IPS-18a (cell line): ENCODE results near the gene SREBF2.
"Not testable (repeated sequence)": the region's sequence is repeated elsewhere in the genome, so short reads cannot be mapped to it uniquely, and the experiment has no call there.

Experiments used
- H3K27ac ChIP-seq: one replicate; pipeline ENCODE4 v1.5.1; 2013; ENCODE audit warnings: low read length
- H3K27me3 ChIP-seq: one replicate; pipeline ENCODE4 v1.6.1; 2013; ENCODE audit warnings: mild to moderate bottlenecking, low read length; ENCODE audit not compliant: control insufficient read depth, insufficient read depth
- H3K36me3 ChIP-seq: one replicate; pipeline ENCODE4 v1.6.1; 2013; ENCODE audit warnings: low read depth, low read length; ENCODE audit not compliant: control insufficient read depth
- H3K4me1 ChIP-seq: one replicate; pipeline ENCODE4 v1.6.1; 2013; ENCODE audit warnings: low read depth, low read length; ENCODE audit not compliant: control insufficient read depth
- H3K4me3 ChIP-seq: one replicate; pipeline ENCODE4 v1.5.1; 2013; ENCODE audit warnings: low read length
- H3K9ac ChIP-seq: one replicate; pipeline ENCODE4 v1.6.1; 2013; ENCODE audit warnings: mild to moderate bottlenecking, low read length, moderate library complexity
- H3K9me3 ChIP-seq: one replicate; pipeline ENCODE4 v1.6.1; 2013; ENCODE audit warnings: low read depth, low read length; ENCODE audit not compliant: control insufficient read depth

SREBF2 gene

GRCh38 chr22:41846268-41846987, 13.5 kb downstream of the SREBF2 start:
- Histone ChIP-seq H3K36me3 (peaks cover 14% of the 10 kb centered on the region), H3K4me3 (no peak overlapping the region), H3K4me1 (peaks cover 33% of the 10 kb centered on the region), H3K27me3 (no peaks in the 10 kb centered on the region), H3K9ac (no peak overlapping the region), H3K27ac (no peak overlapping the region), H3K9me3 (no peaks in the 10 kb centered on the region)

- Histone ChIP-seq H3K27ac (no peak overlapping the region), H3K9me3 (no peaks in the 10 kb centered on the region), H3K4me3 (no peak overlapping the region), H3K9ac (no peak overlapping the region), H3K4me1 (peaks cover 33% of the 10 kb centered on the region), H3K27me3 (no peaks in the 10 kb centered on the region), H3K36me3 (peaks cover 10% of the 10 kb centered on the region)
These were observed 14.4 kb downstream of the SREBF2 start for GRCh38 chr22:41847300-41847699.

DNA sequence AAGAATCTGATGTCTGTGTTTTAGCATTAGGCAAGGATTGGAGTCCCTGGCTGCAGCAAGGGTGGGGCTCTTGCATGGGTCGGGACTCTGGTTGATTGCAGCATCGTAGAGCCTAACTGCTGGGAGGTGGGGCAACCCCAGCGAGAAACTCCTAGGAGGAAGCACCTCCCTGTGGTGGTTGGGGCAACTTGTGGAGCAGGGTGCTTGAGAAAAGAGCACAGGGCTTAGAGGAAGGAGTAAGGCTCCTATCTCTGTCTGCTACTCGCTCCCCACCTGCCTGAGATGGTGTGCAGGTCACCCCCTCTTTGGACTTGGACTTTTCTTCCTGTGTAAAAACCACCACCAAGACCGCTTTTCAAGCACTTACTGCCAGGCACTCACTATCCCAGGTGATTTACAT, 15.6 kb downstream of the SREBF2 start:
- peaks cover 6% of the 10 kb centered on the region for H3K36me3 ChIP-seq

DNA sequence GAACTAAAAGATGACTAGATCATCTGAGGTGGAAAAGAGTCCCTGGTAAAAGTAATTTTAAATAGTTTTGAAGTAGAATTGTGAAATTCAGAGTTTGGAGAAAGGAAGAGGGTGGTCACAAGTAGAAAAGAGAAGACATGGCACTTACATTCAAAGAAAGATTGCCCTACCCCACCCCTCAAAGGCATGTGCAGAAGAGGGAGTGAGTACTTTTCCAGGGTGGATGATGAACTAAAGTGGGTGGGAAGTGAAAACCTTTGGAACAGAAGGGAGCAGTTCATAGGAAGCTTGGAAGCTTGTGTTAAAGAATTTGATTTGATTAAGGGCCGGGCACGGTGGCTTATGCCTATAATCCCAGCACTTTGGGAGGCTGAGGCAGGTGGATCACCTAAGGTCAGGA, 23.6 kb downstream of the SREBF2 start:
- H3K9ac ChIP-seq: no peak overlapping the region
- no peaks in the 10 kb centered on the region for H3K9me3 ChIP-seq
- H3K4me3 ChIP-seq: no peak overlapping the region
- H3K27ac ChIP-seq: no peak overlapping the region
- peaks cover 7% of the 10 kb centered on the region for H3K36me3 ChIP-seq
- H3K4me1 ChIP-seq: peaks cover 2% of the 10 kb centered on the region
- no peaks in the 10 kb centered on the region for H3K27me3 ChIP-seq

More for the DNA sequence above, 15.6 kb downstream of the SREBF2 start:
- peaks cover 33% of the 10 kb centered on the region for H3K4me1 ChIP-seq
- no peak overlapping the region for H3K9ac ChIP-seq
- no peaks in the 10 kb centered on the region for H3K9me3 ChIP-seq
- H3K27me3 ChIP-seq: no peaks in the 10 kb centered on the region
- no peak overlapping the region for H3K27ac ChIP-seq
- H3K4me3 ChIP-seq: no peak overlapping the region

- Histone ChIP-seq H3K9me3 (no peaks in the 10 kb centered on the region), H3K9ac (no peak overlapping the region), H3K27ac (no peak overlapping the region), H3K4me3 (no peak overlapping the region), H3K36me3 (peaks cover 7% of the 10 kb centered on the region), H3K27me3 (no peaks in the 10 kb centered on the region), H3K4me1 (peaks cover 2% of the 10 kb centered on the region)
These were observed 24.4 kb downstream of the SREBF2 start for GRCh38 chr22:41857155-41857859.

- Histone ChIP-seq H3K27ac (no peak overlapping the region), H3K9ac (no peak overlapping the region), H3K4me3 (no peak overlapping the region), H3K9me3 (no peaks in the 10 kb centered on the region), H3K36me3 (peaks cover 7% of the 10 kb centered on the region), H3K4me1 (peaks cover 2% of the 10 kb centered on the region), H3K27me3 (no peaks in the 10 kb centered on the region)
These were observed 24.9 kb downstream of the SREBF2 start for GRCh38 chr22:41857860-41858199.

- Histone ChIP-seq H3K27me3 (no peaks in the 10 kb centered on the region), H3K9me3 (no peaks in the 10 kb centered on the region), H3K4me3 (no peak overlapping the region), H3K4me1 (peaks cover 2% of the 10 kb centered on the region), H3K27ac (no peak overlapping the region), H3K36me3 (peaks cover 15% of the 10 kb centered on the region), H3K9ac (no peak overlapping the region)
These were observed 29.2 kb downstream of the SREBF2 start for GRCh38 chr22:41862160-41862529.

DNA sequence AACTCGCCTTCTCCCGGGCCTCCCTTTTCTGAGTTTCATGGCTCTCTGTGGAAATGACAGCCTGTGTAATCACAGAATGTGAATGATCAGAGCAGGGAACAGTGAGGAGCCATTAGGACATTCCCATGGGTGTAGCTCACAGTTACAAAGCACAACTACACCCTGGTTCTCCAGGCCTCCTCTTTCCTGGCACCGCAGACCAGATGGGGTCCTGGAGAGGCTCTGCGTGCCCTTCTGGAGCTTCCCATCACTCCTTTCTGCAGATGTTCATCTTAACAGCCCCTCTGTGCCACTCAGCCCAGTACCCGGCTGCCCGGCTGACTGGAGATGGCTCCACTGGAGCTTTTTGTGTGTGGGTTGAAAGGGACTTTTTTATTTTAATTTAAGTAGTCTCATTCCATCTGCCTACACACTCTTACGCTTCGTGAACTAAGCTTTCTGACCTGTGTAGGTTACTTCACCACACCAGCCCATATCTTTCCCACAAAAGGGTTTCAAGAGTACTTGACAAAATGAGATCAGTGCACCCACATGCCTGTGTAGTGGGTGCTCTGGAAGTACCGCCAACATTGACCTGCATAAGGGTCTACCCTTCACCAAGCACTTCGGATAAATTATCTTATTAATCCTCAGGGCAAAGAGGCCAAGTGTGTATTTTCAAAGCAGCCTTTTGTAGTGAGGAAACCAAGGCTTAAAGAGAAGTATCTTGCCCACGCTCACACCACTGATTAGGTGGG, 29.8 kb downstream of the SREBF2 start:
- H3K36me3 ChIP-seq: peaks cover 17% of the 10 kb centered on the region
- no peaks in the 10 kb centered on the region for H3K9me3 ChIP-seq
- H3K4me1 ChIP-seq: peaks cover 2% of the 10 kb centered on the region
- no peak overlapping the region for H3K9ac ChIP-seq
- no peaks in the 10 kb centered on the region for H3K27me3 ChIP-seq
- H3K4me3 ChIP-seq: no peak overlapping the region
- no peak overlapping the region for H3K27ac ChIP-seq

- H3K27ac ChIP-seq: no peak overlapping the region
- no peak overlapping the region for H3K4me3 ChIP-seq
- H3K36me3 ChIP-seq: peaks cover 20% of the 10 kb centered on the region
- no peaks in the 10 kb centered on the region for H3K27me3 ChIP-seq
- no peak overlapping the region for H3K9ac ChIP-seq
- H3K4me1 ChIP-seq: no peaks in the 10 kb centered on the region
- no peaks in the 10 kb centered on the region for H3K9me3 ChIP-seq
These were observed 30.6 kb downstream of the SREBF2 start for GRCh38 chr22:41863472-41863871.

GRCh38 chr22:41868556-41868955, 35.7 kb downstream of the SREBF2 start:
- Histone ChIP-seq H3K27ac (no peak overlapping the region), H3K27me3 (no peaks in the 10 kb centered on the region), H3K9me3 (no peaks in the 10 kb centered on the region), H3K4me1 (no peaks in the 10 kb centered on the region), H3K36me3 (peaks cover 62% of the 10 kb centered on the region), H3K9ac (no peak overlapping the region), H3K4me3 (no peak overlapping the region)

DNA sequence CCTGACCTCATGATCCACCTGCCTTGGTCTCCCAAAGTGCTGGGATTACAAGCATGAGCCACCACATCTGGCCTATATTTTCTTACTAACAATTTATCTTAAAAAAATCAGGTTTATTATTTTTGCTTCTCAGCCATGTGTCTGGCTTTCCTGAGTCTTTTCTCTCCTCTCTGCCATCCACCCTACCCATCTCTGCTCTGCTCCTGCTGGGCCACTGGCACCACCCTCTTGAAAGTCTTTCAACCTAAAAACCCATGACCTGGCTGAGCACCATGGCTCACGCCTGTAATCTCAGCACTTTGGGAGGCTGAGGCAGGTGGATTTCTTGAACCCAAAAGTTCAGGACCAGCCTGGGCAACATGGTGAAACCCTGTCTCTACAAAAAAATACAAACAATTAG, 37.2 kb downstream of the SREBF2 start:
- not testable (repeated sequence) for H3K9me3 ChIP-seq, H3K9ac ChIP-seq, H3K4me1 ChIP-seq, H3K27me3 ChIP-seq, H3K27ac ChIP-seq, H3K4me3 ChIP-seq
- H3K36me3 ChIP-seq: peaks cover 78% of the 10 kb centered on the region
